Fibroblast of skin of right biceps (primary cell): ENCODE data around the gene NHS.
"Not testable (repeated sequence)": the region's sequence is repeated elsewhere in the genome, so short reads cannot be mapped to it uniquely, and the experiment has no call there.

ENCODE experiments used
- DNase-seq: peaks from one replicate; pipeline ENCODE4 v3.0.0-alpha.2; 2013

Gene NHS

GRCh38 chrX:17499512-17499911 lies 124.5 kb downstream of the NHS start:
- DNase-seq: no peak

- DNase-seq: peak; percentile 64
Measured at GRCh38 chrX:17500145-17500579, 125.2 kb downstream of the NHS start.

- no peak for DNase-seq
Measured at GRCh38 chrX:17501746-17502145, 126.7 kb downstream of the NHS start.

- not testable (repeated sequence) for DNase-seq
Measured at GRCh38 chrX:17506352-17506751, 131.4 kb downstream of the NHS start.

- DNase-seq: peak; percentile 52
Measured at GRCh38 chrX:17511556-17511955, 136.6 kb downstream of the NHS start.

- DNase-seq: no peak
Measured at GRCh38 chrX:17519358-17519757, 144.4 kb downstream of the NHS start.

- DNase-seq: peak; percentile 71
Measured at GRCh38 chrX:17520016-17520615, 145.1 kb downstream of the NHS start.

GRCh38 chrX:17521871-17522693 lies 147.1 kb downstream of the NHS start:
- DNase-seq: peak; percentile 50

GRCh38 chrX:17525266-17525665 lies 150.3 kb downstream of the NHS start:
- peak; percentile 36 for DNase-seq

GRCh38 chrX:17525762-17526555 lies 151.0 kb downstream of the NHS start:
- DNase-seq: peak; percentile 75

- no peak for DNase-seq
Measured at GRCh38 chrX:17527135-17527701, 152.2 kb downstream of the NHS start.

- DNase-seq: no peak
Measured at GRCh38 chrX:17527922-17528321, 152.9 kb downstream of the NHS start.

GRCh38 chrX:17529151-17529745 lies 154.2 kb downstream of the NHS start:
- no peak for DNase-seq

GRCh38 chrX:17531500-17531899 lies 156.5 kb downstream of the NHS start:
- no peak for DNase-seq

- DNase-seq: no peak
Measured at GRCh38 chrX:17535229-17535628, 160.2 kb downstream of the NHS start.

- no peak for DNase-seq
Measured at GRCh38 chrX:17537723-17538243, 162.8 kb downstream of the NHS start.

GRCh38 chrX:17542123-17542522 lies 167.1 kb downstream of the NHS start:
- DNase-seq: no peak

- DNase-seq: no peak
Measured at GRCh38 chrX:17544821-17545220, 169.8 kb downstream of the NHS start.

- DNase-seq: no peak
Measured at GRCh38 chrX:17546356-17546755, 171.4 kb downstream of the NHS start.

- DNase-seq: peak; percentile 71
Measured at GRCh38 chrX:17547658-17548057, 172.7 kb downstream of the NHS start.

GRCh38 chrX:17549107-17549651 lies 174.2 kb downstream of the NHS start:
- DNase-seq: no peak

GRCh38 chrX:17550011-17550410 lies 175.0 kb downstream of the NHS start:
- DNase-seq: no peak
